NCI-H2171 treated with DMSO at 0.1 percent for 48 hours (cell line): Measurements from ENCODE around the gene PPP3CA.

Source experiments
- DNase-seq: peaks from one replicate; lab custom pipeline; 2025; lab: John Stamatoyannopoulos, UW

The PPP3CA gene

DNA sequence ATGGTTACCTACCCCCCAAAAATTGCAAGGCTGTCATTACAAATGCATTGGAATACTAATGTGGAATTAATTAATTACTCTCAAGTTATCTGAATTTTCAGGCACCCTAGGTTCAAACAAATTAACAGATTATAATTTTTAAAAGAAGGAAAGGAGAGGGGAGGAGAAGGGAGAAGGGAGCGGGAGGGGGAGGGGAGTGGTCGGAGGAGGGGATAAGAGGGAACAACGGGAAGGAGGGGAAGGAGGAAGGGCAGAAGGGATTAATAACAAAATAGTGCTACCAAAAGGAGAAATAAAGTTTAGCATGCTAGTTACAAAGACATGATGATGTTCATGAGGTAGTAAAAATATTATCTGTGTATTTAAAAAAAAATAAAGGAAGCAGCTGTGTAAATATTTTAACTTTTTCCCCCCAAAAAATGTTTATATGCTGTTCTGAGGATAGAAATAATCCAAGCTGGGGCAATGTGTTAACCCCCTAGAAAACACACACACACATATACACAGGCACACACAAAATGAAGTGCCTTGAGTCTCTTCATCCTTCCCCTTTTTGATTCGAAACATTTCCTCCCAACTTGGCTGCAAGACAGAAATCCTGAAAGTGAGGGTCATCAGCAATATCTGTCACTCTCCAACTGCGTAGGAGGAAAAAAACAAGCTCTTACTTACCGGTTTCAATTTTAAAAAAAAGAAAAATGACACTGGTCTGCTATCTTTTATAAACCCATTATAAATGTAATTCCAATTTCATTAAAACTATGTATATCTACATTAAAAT lies 58.8 kb downstream of the PPP3CA start:
- no peak for DNase-seq

DNA sequence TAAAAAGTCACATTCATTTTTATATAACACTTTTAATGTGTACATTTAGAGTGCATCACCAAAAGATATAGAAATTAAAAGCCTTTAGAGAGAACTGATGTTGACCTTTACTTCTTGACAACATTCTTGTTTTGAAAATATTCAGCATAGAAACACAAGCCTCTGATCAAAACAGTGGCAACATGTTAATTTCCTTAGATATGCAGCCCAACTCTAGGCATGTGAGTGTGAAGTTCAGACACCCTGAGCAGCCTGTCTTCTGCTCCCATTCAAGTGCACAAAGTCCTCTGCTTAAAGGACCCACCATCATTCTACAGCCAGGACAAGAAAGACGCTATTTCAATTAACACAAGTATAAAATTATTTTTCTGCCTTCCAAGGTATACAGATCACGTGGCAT lies 60.0 kb downstream of the PPP3CA start:
- DNase-seq = no peak

DNA sequence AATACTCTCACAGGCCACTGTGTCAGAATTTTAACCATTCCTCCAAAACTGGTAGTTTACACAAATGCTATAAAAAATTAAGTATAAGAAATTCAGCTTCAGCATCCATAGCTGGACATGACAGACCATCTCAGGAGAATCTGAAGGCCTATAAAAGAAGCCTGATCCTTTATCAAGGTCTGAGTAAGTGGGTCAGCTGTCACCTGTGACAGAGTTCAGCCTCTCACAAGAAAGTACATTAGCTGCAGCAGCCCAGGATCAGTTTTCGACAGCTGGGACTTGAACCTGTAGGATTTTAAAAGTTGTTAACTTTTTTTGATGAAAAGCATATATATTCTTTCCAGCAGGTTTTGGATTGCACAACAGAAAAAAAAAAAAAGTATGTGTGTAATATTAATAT lies 60.7 kb downstream of the PPP3CA start:
- DNase-seq = no peak

DNA sequence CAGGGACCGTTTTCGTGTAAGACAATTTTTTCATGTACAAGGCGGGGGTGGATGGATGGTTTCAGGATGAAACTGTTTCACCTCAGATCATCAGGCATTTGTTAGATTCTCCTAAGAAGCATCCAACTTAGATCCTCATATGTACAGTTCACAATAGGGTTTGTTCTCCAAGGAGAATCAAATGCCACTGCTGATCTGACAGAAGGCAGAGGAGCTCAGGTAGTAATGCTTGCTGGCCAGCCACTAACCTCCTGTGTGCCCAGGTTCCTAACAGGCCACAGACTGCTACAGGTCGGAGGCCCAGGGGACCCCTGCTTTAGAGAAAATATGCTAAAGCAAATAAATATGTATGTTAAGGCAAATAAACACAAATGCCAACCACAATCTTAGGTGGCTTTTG lies 61.3 kb downstream of the PPP3CA start:
- no peak for DNase-seq

DNA sequence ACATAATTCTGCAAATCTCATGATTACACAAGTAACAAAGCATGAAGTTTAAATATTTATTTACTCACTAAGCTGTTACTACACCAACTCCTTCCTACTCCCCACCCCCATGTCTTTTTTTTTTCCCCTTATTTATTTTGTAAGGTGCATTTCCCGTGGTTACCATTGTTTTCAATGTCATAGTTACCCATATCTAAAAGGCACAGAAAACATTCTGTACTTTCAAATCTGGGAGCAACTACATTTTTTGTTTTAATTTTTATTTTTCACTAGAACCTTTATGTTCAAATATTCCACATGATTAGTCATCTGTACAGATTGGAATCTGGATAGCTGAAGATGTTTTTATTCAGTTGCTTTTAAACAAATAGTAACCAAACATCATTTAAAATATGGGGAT lies 62.8 kb downstream of the PPP3CA start:
- no peak for DNase-seq

DNA sequence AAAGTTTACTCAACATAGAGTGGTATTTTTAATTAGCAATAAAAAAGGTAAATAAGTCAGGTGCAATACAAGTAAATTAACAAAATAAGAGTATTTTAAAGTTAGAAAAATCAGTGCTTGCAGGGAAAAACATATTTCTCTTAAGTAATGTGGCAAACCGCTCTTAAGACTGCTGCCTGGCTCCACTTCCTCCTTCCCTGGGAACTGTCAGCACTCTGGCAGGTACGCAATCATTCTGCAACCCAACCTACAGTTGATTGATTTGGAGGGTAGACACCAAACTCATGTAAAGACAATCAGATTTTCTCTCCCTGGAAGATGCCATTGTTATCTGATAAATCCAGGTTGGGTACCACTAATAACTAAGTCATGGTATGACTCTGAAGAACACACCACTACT lies 63.9 kb downstream of the PPP3CA start:
- DNase-seq = no peak

DNA sequence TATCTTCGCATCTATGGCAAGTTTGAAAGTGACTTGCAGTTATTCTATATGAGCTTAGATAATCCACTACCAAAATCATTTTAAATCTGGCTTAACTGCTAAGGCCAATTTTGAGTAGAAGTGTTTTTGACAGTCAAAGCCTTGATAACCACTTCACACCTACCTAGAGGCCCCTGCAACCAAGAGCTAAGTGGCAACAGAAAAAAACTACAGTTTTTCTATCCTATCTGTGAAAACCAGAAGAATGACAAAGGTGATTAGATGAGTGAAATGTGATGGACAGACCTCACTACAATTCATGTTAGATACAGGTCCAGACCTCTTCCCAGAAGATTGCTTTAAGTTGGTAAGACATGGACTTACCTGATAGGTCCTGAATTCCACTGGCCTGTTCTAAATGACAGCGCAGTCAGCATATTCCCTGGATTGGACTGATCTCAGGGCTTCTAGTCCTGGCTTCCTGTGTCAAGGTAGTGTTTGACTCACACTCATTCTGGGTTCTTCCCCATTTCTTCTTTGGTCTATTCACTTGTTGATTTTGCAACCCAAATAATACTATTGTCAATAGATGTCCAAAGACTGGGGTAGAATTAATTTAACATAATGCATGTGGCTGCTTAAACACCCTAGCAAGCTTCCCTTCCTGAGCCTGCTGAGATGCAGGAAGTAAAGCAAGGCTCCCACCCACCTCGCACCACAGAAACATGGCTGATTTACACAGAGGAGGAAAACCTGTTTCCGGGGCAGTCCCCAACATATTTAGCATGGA lies 65.1 kb downstream of the PPP3CA start:
- DNase-seq = no peak

DNA sequence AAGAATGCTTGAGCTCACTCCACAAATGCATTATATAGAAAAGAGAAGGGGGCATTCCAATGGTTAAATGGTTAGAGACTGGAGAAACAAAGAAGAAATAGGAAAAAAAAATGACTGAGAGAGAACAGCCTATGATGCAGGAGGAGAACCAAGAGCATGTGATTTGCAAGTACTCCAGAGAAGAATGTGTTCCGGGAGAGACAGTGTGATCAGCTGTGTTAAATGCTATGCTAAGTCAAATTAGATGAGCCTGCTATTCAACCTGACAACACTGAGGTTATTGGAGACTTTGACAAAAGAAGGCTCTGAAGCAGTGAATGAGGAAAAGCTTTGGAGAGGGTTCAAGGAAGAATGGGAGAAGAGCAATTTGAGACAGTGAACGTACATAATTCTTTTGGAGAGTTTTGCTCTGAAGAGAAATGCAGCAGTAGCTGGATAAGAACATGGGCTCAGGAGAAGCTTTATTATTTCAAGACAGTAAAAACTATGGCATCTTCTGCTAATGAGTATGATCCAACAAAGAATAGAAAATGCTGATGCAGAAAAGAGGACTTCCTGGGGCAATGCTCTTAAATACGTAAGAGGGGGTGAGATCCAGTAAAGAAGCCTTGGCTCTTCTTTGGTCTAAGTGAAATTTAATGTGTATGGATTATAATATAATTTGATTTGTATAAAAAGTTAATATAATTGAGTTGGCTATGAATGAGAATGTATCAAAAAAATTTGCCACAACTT lies 66.3 kb downstream of the PPP3CA start:
- no peak for DNase-seq

DNA sequence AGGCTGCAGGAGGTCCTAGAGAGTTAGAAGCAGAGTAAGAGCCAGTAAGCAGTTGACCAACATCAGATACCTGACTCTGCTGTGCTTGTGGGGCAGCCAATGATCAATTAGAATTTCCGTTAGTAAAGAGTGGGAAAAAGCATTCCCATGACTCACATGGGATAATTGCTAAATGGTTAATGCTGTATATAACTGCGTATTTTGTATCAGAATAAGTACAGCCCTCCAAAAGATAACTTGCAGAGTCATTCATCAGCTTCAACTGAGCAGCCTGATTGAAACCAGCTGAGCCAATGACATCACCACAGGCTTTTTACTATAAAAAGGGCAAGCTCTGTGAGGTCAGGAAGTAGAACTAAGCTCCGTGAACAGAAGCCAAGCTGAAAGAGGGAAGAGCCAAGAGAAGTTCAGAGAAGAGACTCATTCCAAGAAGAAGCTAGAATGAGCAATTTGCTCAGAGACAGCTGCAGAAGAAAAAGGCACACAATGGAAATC lies 67.9 kb downstream of the PPP3CA start:
- no peak for DNase-seq

DNA sequence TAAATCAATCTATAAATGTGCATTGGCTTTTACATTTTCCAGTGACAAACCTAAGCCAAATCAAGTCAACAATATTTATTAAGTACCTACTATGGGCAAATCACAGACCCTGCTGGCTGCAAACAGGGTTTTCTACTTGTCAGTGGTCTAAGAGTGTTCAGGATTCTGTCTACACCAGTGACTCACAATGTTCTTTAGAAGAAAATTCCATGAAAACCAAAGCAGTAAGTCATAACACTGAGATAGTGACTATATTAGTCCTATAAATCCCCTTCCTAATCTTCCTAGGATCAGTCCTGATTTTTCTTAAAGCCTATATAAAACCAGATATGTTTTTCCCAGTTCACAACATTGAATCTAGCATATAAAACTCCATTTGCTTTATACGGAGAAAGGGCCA lies 69.7 kb downstream of the PPP3CA start:
- no peak for DNase-seq

DNA sequence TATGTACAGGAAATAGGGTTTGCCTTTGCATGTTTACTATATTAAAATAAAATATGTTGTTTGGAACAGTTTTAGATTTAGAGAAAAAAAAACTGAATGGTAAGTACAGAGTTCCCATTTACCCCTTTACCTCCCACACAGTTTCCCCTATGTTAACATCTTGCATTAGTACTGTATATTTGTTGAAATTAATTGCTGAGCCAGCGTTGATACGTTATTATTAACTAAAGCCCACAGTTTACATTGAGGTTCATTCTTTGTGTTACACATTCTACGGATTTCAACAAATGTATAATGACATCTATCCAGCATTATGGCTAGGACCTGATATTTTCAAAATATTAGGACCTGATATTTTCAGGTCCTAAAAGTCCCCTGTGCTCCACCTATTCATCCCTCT lies 70.7 kb downstream of the PPP3CA start:
- no peak for DNase-seq

DNA sequence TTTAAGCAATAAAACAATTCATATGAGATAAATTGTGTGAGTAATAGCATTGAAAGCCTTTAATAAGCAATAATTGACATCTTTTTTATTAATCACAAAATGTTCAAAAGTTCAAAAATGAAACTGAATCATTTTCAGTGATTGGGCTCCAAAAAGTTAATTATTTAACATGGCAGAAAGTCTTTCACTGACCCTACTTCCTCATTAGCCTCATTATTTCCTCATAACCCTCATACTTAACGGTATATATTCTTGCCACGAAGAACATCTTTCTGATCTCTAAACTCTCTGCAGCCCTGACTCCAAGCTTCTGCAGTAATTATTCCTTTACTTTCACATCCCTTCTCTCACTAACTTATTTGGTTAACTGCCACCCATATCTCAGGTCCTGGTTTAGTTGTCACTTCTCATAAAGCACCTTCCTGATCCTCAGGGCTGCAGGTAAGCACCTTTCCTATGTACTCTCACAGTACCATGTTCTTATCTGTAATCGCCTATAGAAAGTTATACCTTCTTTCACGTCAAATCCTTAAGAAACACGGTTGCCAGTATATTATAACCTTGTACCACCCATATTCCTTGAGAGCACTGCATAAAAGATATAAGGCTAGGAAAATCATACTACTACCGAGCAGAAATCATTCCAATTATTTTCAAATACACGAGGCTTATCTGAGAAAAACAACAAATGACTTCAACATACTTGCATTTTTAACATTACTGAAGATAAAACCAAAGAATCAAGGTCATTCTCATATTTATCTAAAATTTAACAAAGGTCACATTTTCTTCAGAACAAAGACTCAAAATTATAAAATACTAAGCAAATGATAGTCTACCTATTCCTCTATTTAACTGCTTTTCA lies 72.2 kb downstream of the PPP3CA start:
- no peak for DNase-seq

DNA sequence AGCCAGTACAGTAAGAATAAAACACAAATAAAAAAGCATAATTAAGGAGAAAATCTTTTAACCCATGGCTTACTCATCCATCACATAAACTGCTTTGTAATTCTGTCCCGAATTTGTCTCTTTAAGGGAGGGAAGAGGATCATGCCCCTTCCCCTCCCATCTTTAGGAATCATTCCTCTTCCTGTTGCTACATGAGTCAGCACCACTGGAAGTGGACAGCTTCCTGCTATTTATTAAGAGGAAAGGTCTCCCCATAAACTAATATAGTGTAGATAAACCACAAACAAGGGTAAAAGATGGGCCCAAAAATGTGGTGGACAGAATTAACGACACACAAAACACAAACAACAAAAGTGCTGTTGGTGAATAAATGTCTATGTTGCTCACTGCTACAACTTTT lies 75.8 kb downstream of the PPP3CA start:
- no peak for DNase-seq

DNA sequence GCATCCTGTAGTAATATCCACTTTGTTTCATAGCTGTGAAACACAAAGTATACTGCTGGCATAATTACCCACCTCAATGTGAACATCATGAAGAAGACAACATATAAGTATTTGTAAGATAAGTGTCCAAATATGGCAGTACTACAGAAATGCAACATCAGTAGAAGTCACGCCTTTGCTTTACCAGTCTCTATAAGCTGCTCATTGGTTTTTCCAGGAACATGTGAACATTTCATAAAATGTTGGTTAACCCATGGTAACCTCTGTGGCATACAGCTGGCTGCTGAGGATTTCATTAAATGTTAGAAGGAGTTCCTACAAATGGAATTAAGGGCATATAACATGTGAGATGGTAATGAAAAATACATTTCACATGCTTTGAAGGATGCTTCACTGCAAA lies 77.6 kb downstream of the PPP3CA start:
- DNase-seq = no peak

DNA sequence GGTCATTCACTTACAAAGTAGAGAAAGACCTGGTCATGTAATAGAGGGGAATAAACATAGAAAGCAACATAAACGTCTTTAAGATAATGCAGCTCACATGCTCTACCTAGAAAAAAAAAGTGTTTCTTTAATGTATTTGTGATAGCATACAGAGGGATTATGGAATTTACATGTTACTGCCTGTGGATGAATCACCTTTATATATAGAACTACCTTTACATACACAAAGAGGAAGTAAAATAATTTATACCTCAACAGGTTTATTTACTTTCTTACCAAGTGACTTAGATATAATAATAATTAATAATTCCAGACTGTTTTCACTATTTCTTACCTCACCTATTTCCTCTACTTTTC lies 81.5 kb downstream of the PPP3CA start:
- DNase-seq = no peak

DNA sequence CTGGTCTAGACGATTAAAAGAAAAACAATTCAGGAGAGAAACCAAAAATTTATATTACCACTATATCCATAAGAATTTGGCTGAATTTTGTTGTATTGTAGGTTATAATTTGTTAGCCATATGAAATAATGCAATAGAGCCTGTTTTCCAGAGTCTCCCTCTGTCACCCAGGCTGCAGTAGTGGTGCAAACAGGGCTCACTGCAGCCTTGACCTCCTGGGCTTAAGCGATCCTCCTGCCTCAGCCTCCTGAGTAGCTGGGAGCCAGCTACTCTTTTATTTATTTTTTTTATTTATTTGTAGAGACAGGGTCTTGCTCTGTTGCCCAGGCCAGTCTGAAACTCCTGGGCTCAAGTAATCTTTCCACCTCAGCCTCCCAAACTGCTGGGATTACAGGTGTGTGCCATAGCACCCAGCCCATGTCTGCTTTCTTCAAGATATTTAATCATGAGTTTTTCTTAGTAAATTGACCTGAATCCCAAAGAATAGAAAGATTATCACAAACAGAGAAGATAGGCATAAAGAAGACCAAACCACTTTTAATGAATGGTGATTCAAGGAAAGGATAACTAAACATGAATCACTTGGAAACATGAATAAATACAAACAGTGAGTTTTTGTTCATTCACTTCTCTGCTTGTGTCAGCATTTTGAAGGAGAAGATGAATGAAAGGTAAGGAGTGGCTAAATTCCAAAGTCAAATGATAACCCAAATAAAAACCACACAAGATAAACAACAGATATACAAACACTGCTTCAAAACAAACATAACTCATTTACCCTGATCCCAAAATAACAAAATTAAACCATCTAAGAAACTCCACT lies 82.1 kb downstream of the PPP3CA start:
- DNase-seq = no peak

DNA sequence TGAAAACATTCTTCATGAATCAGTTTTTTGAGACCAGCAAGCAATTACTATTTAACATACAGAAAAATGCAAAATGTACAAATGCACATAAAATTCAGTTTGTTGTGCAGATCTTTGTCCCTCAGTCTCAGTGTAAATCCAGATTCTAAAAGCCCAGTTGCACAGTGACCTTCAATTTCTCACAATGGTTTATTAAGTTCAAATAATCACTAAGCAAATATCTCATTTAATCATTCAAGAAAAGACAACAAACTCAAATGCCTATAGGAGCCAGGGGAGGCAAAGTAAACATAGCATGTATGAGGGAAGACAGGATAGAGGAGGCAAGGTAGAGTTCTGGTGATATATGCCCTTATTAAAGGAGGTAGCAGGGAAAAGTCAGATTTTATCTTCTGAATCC lies 82.8 kb downstream of the PPP3CA start:
- DNase-seq = no peak

DNA sequence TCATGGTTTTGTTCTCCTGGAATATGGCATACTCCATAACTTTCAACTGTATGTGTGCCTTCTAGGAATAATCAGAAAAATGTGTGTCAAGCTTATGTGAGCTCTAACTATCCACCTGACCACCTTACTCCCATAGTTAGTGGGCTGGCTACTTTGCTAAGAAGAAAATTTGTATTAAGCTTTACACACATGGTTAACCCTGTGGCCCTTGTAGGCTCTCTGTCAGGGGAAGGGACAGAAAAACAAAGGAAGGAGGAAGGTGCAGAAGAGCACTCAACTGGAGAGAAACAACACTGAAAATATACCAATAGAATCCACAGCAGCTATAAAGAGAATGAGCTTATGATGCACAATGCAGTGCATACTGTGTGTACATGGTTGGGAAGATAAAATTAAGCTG lies 84.6 kb downstream of the PPP3CA start:
- DNase-seq = no peak

DNA sequence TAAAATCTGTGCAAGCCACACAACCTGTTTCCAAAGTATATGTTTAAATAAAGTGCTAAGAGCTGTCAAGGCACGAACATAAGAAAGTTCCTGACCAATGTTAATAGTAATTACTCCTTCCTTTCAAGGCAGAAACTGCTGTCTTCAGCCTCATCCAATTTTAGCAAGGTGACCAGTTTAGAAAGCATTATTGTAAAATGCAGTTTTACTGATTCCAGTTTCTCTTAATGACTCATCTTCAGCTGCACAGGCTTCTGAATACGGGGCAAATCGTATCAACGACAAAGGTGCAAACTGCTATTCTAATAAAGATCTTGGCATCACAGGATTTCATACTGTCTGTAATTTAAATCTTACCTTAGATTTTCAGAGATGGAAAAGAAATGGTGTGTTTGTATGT lies 87.5 kb downstream of the PPP3CA start:
- no peak for DNase-seq

DNA sequence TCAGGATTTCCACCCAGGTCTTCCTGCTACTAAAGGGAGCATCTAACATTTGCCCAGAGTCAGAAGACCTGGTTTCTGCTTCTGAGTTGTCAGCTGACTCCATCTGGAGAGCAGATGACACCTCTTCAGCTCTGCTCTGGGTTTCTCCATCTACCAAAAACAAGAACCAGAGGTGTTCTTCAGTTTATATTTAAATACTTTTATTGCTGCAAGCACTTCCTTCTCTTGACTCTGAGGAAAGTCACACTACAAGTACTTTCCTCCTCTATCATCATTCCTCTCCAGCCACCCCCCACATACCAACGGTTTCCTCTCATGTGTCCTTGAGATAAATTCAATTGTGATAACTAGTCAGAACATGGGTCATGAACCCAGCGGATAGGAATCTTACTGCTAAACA lies 88.4 kb downstream of the PPP3CA start:
- DNase-seq = no peak

DNA sequence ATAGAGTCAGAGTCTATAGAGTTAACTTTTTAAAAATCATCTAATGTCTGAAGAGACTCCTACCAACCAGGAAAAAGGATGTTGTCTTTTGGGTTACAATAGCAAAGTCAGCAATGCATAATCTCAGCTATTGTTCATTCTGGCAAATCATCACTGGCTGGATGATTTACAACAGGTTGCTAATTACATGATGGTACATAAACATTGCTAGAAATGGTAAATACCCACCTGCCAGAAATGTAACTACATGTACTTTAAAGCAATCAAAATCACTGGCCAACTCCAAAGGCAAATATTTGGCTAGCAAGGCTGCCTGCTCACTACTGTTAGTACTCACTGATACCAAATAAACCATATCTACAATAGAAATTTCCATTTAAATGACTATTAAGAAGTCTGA lies 91.1 kb downstream of the PPP3CA start:
- peak; percentile 3 for DNase-seq
